ENCODE results near the gene TSTD1. TPM values are rescaled to one million over a fixed set of nuclear protein-coding genes. Genes with fewer than 3 reads are reported as not detected.

The TSTD1 gene
- total RNA-seq, 1 experiment from 2014 or later: 74.5 TPM

DNA sequence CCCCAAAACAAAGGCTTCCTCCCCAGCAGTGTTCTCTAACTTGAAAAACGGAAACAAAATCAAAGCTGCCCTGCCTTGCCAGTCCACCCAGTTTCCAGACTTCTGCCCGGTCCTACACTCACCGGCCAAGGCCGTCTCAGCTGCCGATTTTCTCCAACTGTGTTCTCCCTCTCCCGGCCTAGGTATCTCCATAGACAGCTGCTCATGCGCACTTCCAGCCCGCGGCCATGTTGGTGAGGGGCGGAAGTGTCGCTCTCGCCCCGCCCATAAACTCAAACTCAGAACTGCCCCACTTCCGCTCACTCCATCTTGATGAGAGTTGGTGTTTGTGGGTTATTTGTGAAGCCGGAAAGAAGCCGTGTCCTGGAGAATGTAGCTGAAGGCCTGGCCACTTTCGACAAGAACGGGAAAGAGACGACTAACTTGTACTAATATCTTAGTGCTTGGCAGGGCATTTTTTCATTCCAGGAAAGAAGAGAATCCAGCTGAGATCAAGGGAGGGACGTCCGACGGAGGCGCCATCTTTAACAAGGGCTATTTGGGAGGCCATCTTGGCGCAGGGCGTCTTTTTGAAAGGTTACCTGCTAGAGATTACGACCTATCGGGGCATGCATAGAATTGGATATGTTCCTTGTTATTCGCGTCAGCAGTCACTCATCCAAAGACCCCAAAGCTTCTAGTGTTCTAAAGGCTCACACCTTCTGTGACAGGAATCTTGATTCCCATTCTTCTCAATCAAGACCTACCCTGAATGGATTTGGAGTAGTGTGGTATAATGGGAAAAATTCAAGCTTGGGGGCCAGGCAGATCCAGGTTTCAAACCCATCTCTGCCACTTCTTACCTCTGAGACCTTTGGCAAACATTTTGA lies 7.2 kb upstream of the TSTD1 start, which contains the start of gene USF1 (continued):
- TF ChIP-seq, protein P1, sequence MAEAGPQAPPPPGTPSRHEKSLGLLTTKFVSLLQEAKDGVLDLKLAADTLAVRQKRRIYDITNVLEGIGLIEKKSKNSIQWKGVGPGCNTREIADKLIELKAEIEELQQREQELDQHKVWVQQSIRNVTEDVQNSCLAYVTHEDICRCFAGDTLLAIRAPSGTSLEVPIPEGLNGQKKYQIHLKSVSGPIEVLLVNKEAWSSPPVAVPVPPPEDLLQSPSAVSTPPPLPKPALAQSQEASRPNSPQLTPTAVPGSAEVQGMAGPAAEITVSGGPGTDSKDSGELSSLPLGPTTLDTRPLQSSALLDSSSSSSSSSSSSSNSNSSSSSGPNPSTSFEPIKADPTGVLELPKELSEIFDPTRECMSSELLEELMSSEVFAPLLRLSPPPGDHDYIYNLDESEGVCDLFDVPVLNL (CRISPR knock-in tag; IDR thresholded peaks at IDR 0.05; ENCODE audit: borderline replicate concordance, low read depth): no peak
- TF ChIP-seq, protein P2, sequence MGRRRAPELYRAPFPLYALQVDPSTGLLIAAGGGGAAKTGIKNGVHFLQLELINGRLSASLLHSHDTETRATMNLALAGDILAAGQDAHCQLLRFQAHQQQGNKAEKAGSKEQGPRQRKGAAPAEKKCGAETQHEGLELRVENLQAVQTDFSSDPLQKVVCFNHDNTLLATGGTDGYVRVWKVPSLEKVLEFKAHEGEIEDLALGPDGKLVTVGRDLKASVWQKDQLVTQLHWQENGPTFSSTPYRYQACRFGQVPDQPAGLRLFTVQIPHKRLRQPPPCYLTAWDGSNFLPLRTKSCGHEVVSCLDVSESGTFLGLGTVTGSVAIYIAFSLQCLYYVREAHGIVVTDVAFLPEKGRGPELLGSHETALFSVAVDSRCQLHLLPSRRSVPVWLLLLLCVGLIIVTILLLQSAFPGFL (CRISPR knock-in tag; IDR thresholded peaks at IDR 0.05; ENCODE audit: borderline replicate concordance): no peak
- TF ChIP-seq, protein P3, sequence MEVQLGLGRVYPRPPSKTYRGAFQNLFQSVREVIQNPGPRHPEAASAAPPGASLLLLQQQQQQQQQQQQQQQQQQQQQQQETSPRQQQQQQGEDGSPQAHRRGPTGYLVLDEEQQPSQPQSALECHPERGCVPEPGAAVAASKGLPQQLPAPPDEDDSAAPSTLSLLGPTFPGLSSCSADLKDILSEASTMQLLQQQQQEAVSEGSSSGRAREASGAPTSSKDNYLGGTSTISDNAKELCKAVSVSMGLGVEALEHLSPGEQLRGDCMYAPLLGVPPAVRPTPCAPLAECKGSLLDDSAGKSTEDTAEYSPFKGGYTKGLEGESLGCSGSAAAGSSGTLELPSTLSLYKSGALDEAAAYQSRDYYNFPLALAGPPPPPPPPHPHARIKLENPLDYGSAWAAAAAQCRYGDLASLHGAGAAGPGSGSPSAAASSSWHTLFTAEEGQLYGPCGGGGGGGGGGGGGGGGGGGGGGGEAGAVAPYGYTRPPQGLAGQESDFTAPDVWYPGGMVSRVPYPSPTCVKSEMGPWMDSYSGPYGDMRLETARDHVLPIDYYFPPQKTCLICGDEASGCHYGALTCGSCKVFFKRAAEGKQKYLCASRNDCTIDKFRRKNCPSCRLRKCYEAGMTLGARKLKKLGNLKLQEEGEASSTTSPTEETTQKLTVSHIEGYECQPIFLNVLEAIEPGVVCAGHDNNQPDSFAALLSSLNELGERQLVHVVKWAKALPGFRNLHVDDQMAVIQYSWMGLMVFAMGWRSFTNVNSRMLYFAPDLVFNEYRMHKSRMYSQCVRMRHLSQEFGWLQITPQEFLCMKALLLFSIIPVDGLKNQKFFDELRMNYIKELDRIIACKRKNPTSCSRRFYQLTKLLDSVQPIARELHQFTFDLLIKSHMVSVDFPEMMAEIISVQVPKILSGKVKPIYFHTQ (CRISPR knock-in tag; IDR thresholded peaks at IDR 0.05): no peak
- peak; percentile 70; the same call in 1 of the 2 replicates for TF ChIP-seq ZNF396 (CRISPR knock-in tag; IDR thresholded peaks at IDR 0.05; ENCODE audit: borderline replicate concordance)
- TF ChIP-seq, protein P4, sequence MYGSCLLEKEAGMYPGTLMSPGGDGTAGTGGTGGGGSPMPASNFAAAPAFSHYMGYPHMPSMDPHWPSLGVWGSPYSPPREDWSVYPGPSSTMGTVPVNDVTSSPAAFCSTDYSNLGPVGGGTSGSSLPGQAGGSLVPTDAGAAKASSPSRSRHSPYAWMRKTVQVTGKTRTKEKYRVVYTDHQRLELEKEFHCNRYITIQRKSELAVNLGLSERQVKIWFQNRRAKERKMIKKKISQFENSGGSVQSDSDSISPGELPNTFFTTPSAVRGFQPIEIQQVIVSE (CRISPR knock-in tag; IDR thresholded peaks at IDR 0.05; ENCODE audit: borderline replicate concordance): no peak
- TF ChIP-seq, protein P5, sequence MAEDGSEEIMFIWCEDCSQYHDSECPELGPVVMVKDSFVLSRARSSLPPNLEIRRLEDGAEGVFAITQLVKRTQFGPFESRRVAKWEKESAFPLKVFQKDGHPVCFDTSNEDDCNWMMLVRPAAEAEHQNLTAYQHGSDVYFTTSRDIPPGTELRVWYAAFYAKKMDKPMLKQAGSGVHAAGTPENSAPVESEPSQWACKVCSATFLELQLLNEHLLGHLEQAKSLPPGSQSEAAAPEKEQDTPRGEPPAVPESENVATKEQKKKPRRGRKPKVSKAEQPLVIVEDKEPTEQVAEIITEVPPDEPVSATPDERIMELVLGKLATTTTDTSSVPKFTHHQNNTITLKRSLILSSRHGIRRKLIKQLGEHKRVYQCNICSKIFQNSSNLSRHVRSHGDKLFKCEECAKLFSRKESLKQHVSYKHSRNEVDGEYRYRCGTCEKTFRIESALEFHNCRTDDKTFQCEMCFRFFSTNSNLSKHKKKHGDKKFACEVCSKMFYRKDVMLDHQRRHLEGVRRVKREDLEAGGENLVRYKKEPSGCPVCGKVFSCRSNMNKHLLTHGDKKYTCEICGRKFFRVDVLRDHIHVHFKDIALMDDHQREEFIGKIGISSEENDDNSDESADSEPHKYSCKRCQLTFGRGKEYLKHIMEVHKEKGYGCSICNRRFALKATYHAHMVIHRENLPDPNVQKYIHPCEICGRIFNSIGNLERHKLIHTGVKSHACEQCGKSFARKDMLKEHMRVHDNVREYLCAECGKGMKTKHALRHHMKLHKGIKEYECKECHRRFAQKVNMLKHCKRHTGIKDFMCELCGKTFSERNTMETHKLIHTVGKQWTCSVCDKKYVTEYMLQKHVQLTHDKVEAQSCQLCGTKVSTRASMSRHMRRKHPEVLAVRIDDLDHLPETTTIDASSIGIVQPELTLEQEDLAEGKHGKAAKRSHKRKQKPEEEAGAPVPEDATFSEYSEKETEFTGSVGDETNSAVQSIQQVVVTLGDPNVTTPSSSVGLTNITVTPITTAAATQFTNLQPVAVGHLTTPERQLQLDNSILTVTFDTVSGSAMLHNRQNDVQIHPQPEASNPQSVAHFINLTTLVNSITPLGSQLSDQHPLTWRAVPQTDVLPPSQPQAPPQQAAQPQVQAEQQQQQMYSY (CRISPR knock-in tag; IDR thresholded peaks at IDR 0.05): no peak
- TF ChIP-seq RORB (CRISPR knock-in tag; IDR thresholded peaks at IDR 0.05): no peak
- TF ChIP-seq TP53 (CRISPR knock-in tag; IDR thresholded peaks at IDR 0.05): no peak
- TF ChIP-seq EMX1 (CRISPR knock-in tag; IDR thresholded peaks at IDR 0.05): 0 out of 2 replicates have a peak, but pooled peaks have one; percentile 45
- TF ChIP-seq, protein P6, sequence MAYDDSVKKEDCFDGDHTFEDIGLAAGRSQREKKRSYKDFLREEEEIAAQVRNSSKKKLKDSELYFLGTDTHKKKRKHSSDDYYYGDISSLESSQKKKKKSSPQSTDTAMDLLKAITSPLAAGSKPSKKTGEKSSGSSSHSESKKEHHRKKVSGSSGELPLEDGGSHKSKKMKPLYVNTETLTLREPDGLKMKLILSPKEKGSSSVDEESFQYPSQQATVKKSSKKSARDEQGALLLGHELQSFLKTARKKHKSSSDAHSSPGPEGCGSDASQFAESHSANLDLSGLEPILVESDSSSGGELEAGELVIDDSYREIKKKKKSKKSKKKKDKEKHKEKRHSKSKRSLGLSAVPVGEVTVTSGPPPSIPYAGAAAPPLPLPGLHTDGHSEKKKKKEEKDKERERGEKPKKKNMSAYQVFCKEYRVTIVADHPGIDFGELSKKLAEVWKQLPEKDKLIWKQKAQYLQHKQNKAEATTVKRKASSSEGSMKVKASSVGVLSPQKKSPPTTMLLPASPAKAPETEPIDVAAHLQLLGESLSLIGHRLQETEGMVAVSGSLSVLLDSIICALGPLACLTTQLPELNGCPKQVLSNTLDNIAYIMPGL (CRISPR knock-in tag; IDR thresholded peaks at IDR 0.05): no peak
- TF ChIP-seq, protein P7, sequence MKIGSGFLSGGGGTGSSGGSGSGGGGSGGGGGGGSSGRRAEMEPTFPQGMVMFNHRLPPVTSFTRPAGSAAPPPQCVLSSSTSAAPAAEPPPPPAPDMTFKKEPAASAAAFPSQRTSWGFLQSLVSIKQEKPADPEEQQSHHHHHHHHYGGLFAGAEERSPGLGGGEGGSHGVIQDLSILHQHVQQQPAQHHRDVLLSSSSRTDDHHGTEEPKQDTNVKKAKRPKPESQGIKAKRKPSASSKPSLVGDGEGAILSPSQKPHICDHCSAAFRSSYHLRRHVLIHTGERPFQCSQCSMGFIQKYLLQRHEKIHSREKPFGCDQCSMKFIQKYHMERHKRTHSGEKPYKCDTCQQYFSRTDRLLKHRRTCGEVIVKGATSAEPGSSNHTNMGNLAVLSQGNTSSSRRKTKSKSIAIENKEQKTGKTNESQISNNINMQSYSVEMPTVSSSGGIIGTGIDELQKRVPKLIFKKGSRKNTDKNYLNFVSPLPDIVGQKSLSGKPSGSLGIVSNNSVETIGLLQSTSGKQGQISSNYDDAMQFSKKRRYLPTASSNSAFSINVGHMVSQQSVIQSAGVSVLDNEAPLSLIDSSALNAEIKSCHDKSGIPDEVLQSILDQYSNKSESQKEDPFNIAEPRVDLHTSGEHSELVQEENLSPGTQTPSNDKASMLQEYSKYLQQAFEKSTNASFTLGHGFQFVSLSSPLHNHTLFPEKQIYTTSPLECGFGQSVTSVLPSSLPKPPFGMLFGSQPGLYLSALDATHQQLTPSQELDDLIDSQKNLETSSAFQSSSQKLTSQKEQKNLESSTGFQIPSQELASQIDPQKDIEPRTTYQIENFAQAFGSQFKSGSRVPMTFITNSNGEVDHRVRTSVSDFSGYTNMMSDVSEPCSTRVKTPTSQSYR (CRISPR knock-in tag; IDR thresholded peaks at IDR 0.05): no peak
- TF ChIP-seq, protein P8, sequence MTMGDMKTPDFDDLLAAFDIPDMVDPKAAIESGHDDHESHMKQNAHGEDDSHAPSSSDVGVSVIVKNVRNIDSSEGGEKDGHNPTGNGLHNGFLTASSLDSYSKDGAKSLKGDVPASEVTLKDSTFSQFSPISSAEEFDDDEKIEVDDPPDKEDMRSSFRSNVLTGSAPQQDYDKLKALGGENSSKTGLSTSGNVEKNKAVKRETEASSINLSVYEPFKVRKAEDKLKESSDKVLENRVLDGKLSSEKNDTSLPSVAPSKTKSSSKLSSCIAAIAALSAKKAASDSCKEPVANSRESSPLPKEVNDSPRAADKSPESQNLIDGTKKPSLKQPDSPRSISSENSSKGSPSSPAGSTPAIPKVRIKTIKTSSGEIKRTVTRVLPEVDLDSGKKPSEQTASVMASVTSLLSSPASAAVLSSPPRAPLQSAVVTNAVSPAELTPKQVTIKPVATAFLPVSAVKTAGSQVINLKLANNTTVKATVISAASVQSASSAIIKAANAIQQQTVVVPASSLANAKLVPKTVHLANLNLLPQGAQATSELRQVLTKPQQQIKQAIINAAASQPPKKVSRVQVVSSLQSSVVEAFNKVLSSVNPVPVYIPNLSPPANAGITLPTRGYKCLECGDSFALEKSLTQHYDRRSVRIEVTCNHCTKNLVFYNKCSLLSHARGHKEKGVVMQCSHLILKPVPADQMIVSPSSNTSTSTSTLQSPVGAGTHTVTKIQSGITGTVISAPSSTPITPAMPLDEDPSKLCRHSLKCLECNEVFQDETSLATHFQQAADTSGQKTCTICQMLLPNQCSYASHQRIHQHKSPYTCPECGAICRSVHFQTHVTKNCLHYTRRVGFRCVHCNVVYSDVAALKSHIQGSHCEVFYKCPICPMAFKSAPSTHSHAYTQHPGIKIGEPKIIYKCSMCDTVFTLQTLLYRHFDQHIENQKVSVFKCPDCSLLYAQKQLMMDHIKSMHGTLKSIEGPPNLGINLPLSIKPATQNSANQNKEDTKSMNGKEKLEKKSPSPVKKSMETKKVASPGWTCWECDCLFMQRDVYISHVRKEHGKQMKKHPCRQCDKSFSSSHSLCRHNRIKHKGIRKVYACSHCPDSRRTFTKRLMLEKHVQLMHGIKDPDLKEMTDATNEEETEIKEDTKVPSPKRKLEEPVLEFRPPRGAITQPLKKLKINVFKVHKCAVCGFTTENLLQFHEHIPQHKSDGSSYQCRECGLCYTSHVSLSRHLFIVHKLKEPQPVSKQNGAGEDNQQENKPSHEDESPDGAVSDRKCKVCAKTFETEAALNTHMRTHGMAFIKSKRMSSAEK (CRISPR knock-in tag; IDR thresholded peaks at IDR 0.05; ENCODE audit: borderline replicate concordance): no peak
- TF ChIP-seq CBFB (CRISPR knock-in tag; IDR thresholded peaks at IDR 0.05; ENCODE audit: low read depth): no peak
- TF ChIP-seq, protein P9, sequence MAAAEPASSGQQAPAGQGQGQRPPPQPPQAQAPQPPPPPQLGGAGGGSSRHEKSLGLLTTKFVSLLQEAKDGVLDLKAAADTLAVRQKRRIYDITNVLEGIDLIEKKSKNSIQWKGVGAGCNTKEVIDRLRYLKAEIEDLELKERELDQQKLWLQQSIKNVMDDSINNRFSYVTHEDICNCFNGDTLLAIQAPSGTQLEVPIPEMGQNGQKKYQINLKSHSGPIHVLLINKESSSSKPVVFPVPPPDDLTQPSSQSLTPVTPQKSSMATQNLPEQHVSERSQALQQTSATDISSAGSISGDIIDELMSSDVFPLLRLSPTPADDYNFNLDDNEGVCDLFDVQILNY (CRISPR knock-in tag; IDR thresholded peaks at IDR 0.05): no peak
- TF ChIP-seq ZNF121 (CRISPR knock-in tag; IDR thresholded peaks at IDR 0.05): no peak
- TF ChIP-seq NFE2L1 (CRISPR knock-in tag; IDR thresholded peaks at IDR 0.05): 0 out of 2 replicates have a peak, but pooled peaks have one; percentile 17
- TF ChIP-seq ETV6 (CRISPR knock-in tag; IDR thresholded peaks at IDR 0.05): peak; percentile 39; the same call in 1 of the 2 replicates

Data from WTC11 (cell line).